8988T (cell line): Measurements from ENCODE around the gene SSTR1.
"Not testable (repeated sequence)": the region's sequence is repeated elsewhere in the genome, so short reads cannot be mapped to it uniquely, and the experiment has no call there.

ENCODE experiments used
- DNase-seq: peaks from one replicate; pipeline ENCODE4 v3.0.0; 2011

SSTR1 gene

GRCh38 chr14:38207736-38208617, at the start of gene SSTR1:
SSTR1 (plus strand) TSS chr14:38207904; CDS start chr14:38209390, 1,486 bp downstream.
- DNase-seq = no peak

- DNase-seq = no peak
Measured at GRCh38 chr14:38158468-38158867, 49.2 kb upstream of the SSTR1 start.

GRCh38 chr14:38168416-38168815, 39.3 kb upstream of the SSTR1 start:
- DNase-seq = no peak

- DNase-seq = no peak
Measured at GRCh38 chr14:38171197-38171596, 36.5 kb upstream of the SSTR1 start.

GRCh38 chr14:38174711-38175110, 33.0 kb upstream of the SSTR1 start:
- no peak for DNase-seq

- DNase-seq = no peak
Measured at GRCh38 chr14:38175658-38176057, 32.0 kb upstream of the SSTR1 start.

- DNase-seq = no peak
Measured at GRCh38 chr14:38176379-38176778, 31.3 kb upstream of the SSTR1 start.

GRCh38 chr14:38184132-38184531, 23.6 kb upstream of the SSTR1 start:
- no peak for DNase-seq

GRCh38 chr14:38185671-38186070, 22.0 kb upstream of the SSTR1 start:
- no peak for DNase-seq

GRCh38 chr14:38186216-38186615, 21.5 kb upstream of the SSTR1 start:
- no peak for DNase-seq

GRCh38 chr14:38187528-38187927, 20.2 kb upstream of the SSTR1 start:
- DNase-seq = no peak

GRCh38 chr14:38189930-38190726, 17.6 kb upstream of the SSTR1 start:
- DNase-seq = no peak

- not testable (repeated sequence) for DNase-seq
Measured at GRCh38 chr14:38190846-38191245, 16.9 kb upstream of the SSTR1 start.

- DNase-seq = not testable (repeated sequence)
Measured at GRCh38 chr14:38191491-38191890, 16.2 kb upstream of the SSTR1 start.

- DNase-seq = no peak
Measured at GRCh38 chr14:38197001-38197783, 10.5 kb upstream of the SSTR1 start.

GRCh38 chr14:38197784-38198335, 9.8 kb upstream of the SSTR1 start:
- DNase-seq = no peak

- DNase-seq = no peak
Measured at GRCh38 chr14:38198425-38198824, 9.3 kb upstream of the SSTR1 start.

GRCh38 chr14:38199076-38199475, 8.6 kb upstream of the SSTR1 start:
- no peak for DNase-seq

GRCh38 chr14:38199739-38200138, 8.0 kb upstream of the SSTR1 start:
- DNase-seq = no peak

- no peak for DNase-seq
Measured at GRCh38 chr14:38201137-38201828, 6.4 kb upstream of the SSTR1 start.

- no peak for DNase-seq
Measured at GRCh38 chr14:38202444-38203191, 5.1 kb upstream of the SSTR1 start.
